ENCODE measurements around the gene UBE2J1.

GRCh38 chr6:89360415-89360999 lies 8.0 kb upstream of the UBE2J1 start:
- TF ChIP-seq POLR2A (IDR thresholded peaks at IDR 0.05) (no peak), CTCF (IDR thresholded peaks at IDR 0.05) (no peak)

Data from heart left ventricle (tissue), 13 donors.